ENCODE measurements around the gene IGFBP5.

IGFBP5 gene

GRCh38 chr2:216713691-216714336 is 18.5 kb upstream of the IGFBP5 start:
- DNase-seq, result no peak

- no peak for DNase-seq
Measured at GRCh38 chr2:216711348-216711747, 16.0 kb upstream of the IGFBP5 start.

GRCh38 chr2:216710551-216711301 is 15.4 kb upstream of the IGFBP5 start:
- no peak for DNase-seq

GRCh38 chr2:216702756-216703155 is 7.4 kb upstream of the IGFBP5 start:
- no peak for DNase-seq

- no peak for DNase-seq
Measured at GRCh38 chr2:216701544-216701943, 6.2 kb upstream of the IGFBP5 start.

GRCh38 chr2:216700781-216701180 is 5.4 kb upstream of the IGFBP5 start:
- no peak for DNase-seq

- no peak for DNase-seq
Measured at GRCh38 chr2:216700088-216700567, 4.8 kb upstream of the IGFBP5 start.

GRCh38 chr2:216698895-216699294 is 3.5 kb upstream of the IGFBP5 start:
- DNase-seq, result no peak

- DNase-seq, result no peak
Measured at GRCh38 chr2:216698293-216698692, 2.9 kb upstream of the IGFBP5 start.

GRCh38 chr2:216696751-216697560 is 1.6 kb upstream of the IGFBP5 start:
- no peak for DNase-seq

- no peak for DNase-seq
Measured at GRCh38 chr2:216696321-216696720, 972 bp upstream of the IGFBP5 start.

- DNase-seq, result no peak
Measured at GRCh38 chr2:216694826-216695217, 527 bp downstream of the IGFBP5 start.

- DNase-seq, result no peak
Measured at GRCh38 chr2:216694082-216694825, 1.1 kb downstream of the IGFBP5 start.

GRCh38 chr2:216693414-216694080 is 1.8 kb downstream of the IGFBP5 start:
- DNase-seq, result no peak

- peak; percentile 33 for DNase-seq
Measured at GRCh38 chr2:216692636-216693413, 2.5 kb downstream of the IGFBP5 start.

GRCh38 chr2:216690853-216691741 is 4.3 kb downstream of the IGFBP5 start:
- DNase-seq, result no peak

GRCh38 chr2:216690456-216690852 is 4.9 kb downstream of the IGFBP5 start:
- DNase-seq, result no peak

GRCh38 chr2:216689397-216689796 is 6.0 kb downstream of the IGFBP5 start:
- DNase-seq, result no peak

GRCh38 chr2:216688731-216689340 is 6.5 kb downstream of the IGFBP5 start:
- DNase-seq, result no peak

- no peak for DNase-seq
Measured at GRCh38 chr2:216687646-216688045, 7.7 kb downstream of the IGFBP5 start.

Measured in activated CD4-positive, alpha-beta T cell treated with anti-CD3 and anti-CD28 coated beads for 1 hour (primary cell).